Measurements from ENCODE around the gene HDLBP.

Gene HDLBP

GRCh38 chr2:241187101-241187917, 128.2 kb downstream of the HDLBP start:
- peak overlapping the region; percentile 92 for H3K18ac ChIP-seq (ENCODE audit: low read length)
- H3K14ac ChIP-seq (ENCODE audit: low read length), result no peak overlapping the region
- H2BK5ac ChIP-seq (ENCODE audit: low read length), result peak overlapping the region; percentile 83
- H2BK12ac ChIP-seq (ENCODE audit: low read length), result no peak overlapping the region
- H2BK15ac ChIP-seq (ENCODE audit: low read length), result peak overlapping the region; percentile 87
- no peaks in the 10 kb centered on the region for H3K27me3 ChIP-seq (ENCODE audit: control insufficient read depth in 3 of 3, insufficient read depth in 3 of 3, low read depth in 1 of 3, low read length in 3 of 3)
- no peak overlapping the region for H3K9ac ChIP-seq (ENCODE audit: low read depth, low read length, poor library complexity)
- H3K9me3 ChIP-seq (replicated peaks in 1 of 2; ENCODE audit: control insufficient read depth in 2 of 2, insufficient read depth in 1 of 2, low read depth in 1 of 2, low read length in 2 of 2), result no peaks in the 10 kb centered on the region
- no peak overlapping the region for H3K4me3 ChIP-seq (ENCODE audit: low read length in 2 of 2)
- H3K79me1 ChIP-seq (ENCODE audit: low read depth, low read length), result peaks cover 4% of the 10 kb centered on the region
- H2AFZ ChIP-seq (ENCODE audit: low read length), result peak overlapping the region; percentile 65
- H3K4ac ChIP-seq (ENCODE audit: low read length), result peak overlapping the region; percentile 10
- peaks cover 6 to 15% of the 10 kb centered on the region in 2 donors for H3K4me1 ChIP-seq (ENCODE audit: control insufficient read depth in 2 of 2, insufficient read depth in 1 of 2, low read depth in 1 of 2, low read length in 2 of 2)
- no peak for DNase-seq (ENCODE audit: low spot score)
- 100% methylated on average over 1 of the region's 14 CpGs; no CpG with 5 or more reads in 1 of the 2 donors for WGBS, 2 donors (ENCODE audit: extremely low coverage in 2 of 2, insufficient read length in 2 of 2, insufficient replicate concordance in 1 of 2)
- peak overlapping the region; percentile 64 for H4K91ac ChIP-seq (ENCODE audit: low read depth, low read length, poor library complexity)
- peak overlapping the region; percentile 53 for H2AK5ac ChIP-seq (ENCODE audit: low read depth, low read length)
- peaks cover 5 to 14% of the 10 kb centered on the region in 2 donors for H3K36me3 ChIP-seq (replicated peaks in 1 of 2; ENCODE audit: control insufficient read depth in 2 of 2, insufficient read depth in 2 of 2, low read length in 2 of 2)
- H3K27ac ChIP-seq (replicated peaks; ENCODE audit: low read length), result no peak overlapping the region
- H3K23ac ChIP-seq (ENCODE audit: low read depth, low read length, poor library complexity), result peak overlapping the region; percentile 60
- H3K4me2 ChIP-seq (ENCODE audit: insufficient read depth, low read length, poor library complexity, severe bottlenecking), result no peak overlapping the region
- H4K8ac ChIP-seq (ENCODE audit: low read depth, low read length), result no peak overlapping the region
- H2BK120ac ChIP-seq (ENCODE audit: low read depth, low read length), result no peak overlapping the region

- Histone ChIP-seq H3K4me2 (ENCODE audit: insufficient read depth, low read length, poor library complexity, severe bottlenecking) (no peak overlapping the region), H4K91ac (ENCODE audit: low read depth, low read length, poor library complexity) (no peak overlapping the region), H3K36me3 (replicated peaks in 1 of 2; ENCODE audit: control insufficient read depth in 2 of 2, insufficient read depth in 2 of 2, low read length in 2 of 2) (peaks cover 5 to 22% of the 10 kb centered on the region in 2 donors), H3K27ac (replicated peaks; ENCODE audit: low read length) (no peak overlapping the region), H4K8ac (ENCODE audit: low read depth, low read length) (no peak overlapping the region), H3K4me3 (ENCODE audit: low read length in 2 of 2) (no peak overlapping the region), H3K9ac (ENCODE audit: low read depth, low read length, poor library complexity) (no peak overlapping the region), H2AFZ (ENCODE audit: low read length) (no peak overlapping the region), H2BK12ac (ENCODE audit: low read length) (peak overlapping the region; percentile 22), H2AK5ac (ENCODE audit: low read depth, low read length) (peak overlapping the region; percentile 81), H3K4me1 (ENCODE audit: control insufficient read depth in 2 of 2, insufficient read depth in 1 of 2, low read depth in 1 of 2, low read length in 2 of 2) (peaks cover 6 to 15% of the 10 kb centered on the region in 2 donors), H3K4ac (ENCODE audit: low read length) (no peak overlapping the region), H3K79me1 (ENCODE audit: low read depth, low read length) (peaks cover 4% of the 10 kb centered on the region), H2BK15ac (ENCODE audit: low read length) (no peak overlapping the region), H3K27me3 (ENCODE audit: control insufficient read depth in 3 of 3, insufficient read depth in 3 of 3, low read depth in 1 of 3, low read length in 3 of 3) (no peaks in the 10 kb centered on the region), H3K18ac (ENCODE audit: low read length) (no peak overlapping the region), H3K9me3 (replicated peaks in 1 of 2; ENCODE audit: control insufficient read depth in 2 of 2, insufficient read depth in 1 of 2, low read depth in 1 of 2, low read length in 2 of 2) (no peaks in the 10 kb centered on the region), H3K23ac (ENCODE audit: low read depth, low read length, poor library complexity) (no peak overlapping the region), H2BK5ac (ENCODE audit: low read length) (no peak overlapping the region), H2BK120ac (ENCODE audit: low read depth, low read length) (no peak overlapping the region), H3K14ac (ENCODE audit: low read length) (no peak overlapping the region)
- DNase-seq (ENCODE audit: low spot score), result no peak
- no CpG with 5 or more reads among the region's 11 CpGs for WGBS, 2 donors (ENCODE audit: extremely low coverage in 2 of 2, insufficient read length in 2 of 2, insufficient replicate concordance in 1 of 2)
These were observed 129.5 kb downstream of the HDLBP start for GRCh38 chr2:241185961-241186360.

- Histone ChIP-seq H2BK15ac (ENCODE audit: low read length) (no peak overlapping the region), H3K4ac (ENCODE audit: low read length) (no peak overlapping the region), H2BK5ac (ENCODE audit: low read length) (no peak overlapping the region), H3K14ac (ENCODE audit: low read length) (peak overlapping the region; percentile 27), H3K9me3 (replicated peaks in 1 of 2; ENCODE audit: control insufficient read depth in 2 of 2, insufficient read depth in 1 of 2, low read depth in 1 of 2, low read length in 2 of 2) (no peaks in the 10 kb centered on the region), H3K36me3 (replicated peaks in 1 of 2; ENCODE audit: control insufficient read depth in 2 of 2, insufficient read depth in 2 of 2, low read length in 2 of 2) (peaks cover 5 to 26% of the 10 kb centered on the region in 2 donors), H2AFZ (ENCODE audit: low read length) (no peak overlapping the region), H2BK12ac (ENCODE audit: low read length) (no peak overlapping the region), H2BK120ac (ENCODE audit: low read depth, low read length) (no peak overlapping the region), H3K27ac (replicated peaks; ENCODE audit: low read length) (no peak overlapping the region), H2AK5ac (ENCODE audit: low read depth, low read length) (no peak overlapping the region), H4K8ac (ENCODE audit: low read depth, low read length) (no peak overlapping the region), H4K91ac (ENCODE audit: low read depth, low read length, poor library complexity) (no peak overlapping the region), H3K18ac (ENCODE audit: low read length) (no peak overlapping the region), H3K27me3 (ENCODE audit: control insufficient read depth in 3 of 3, insufficient read depth in 3 of 3, low read depth in 1 of 3, low read length in 3 of 3) (no peaks in the 10 kb centered on the region), H3K23ac (ENCODE audit: low read depth, low read length, poor library complexity) (no peak overlapping the region), H3K79me1 (ENCODE audit: low read depth, low read length) (peaks cover 4% of the 10 kb centered on the region), H3K4me2 (ENCODE audit: insufficient read depth, low read length, poor library complexity, severe bottlenecking) (no peak overlapping the region), H3K4me3 (ENCODE audit: low read length in 2 of 2) (no peak overlapping the region), H3K4me1 (ENCODE audit: control insufficient read depth in 2 of 2, insufficient read depth in 1 of 2, low read depth in 1 of 2, low read length in 2 of 2) (peaks cover 6 to 16% of the 10 kb centered on the region in 2 donors), H3K9ac (ENCODE audit: low read depth, low read length, poor library complexity) (no peak overlapping the region)
- no peak for DNase-seq (ENCODE audit: low spot score)
- no CpG with 5 or more reads among the region's 9 CpGs for WGBS, 2 donors (ENCODE audit: extremely low coverage in 2 of 2, insufficient read length in 2 of 2, insufficient replicate concordance in 1 of 2)
These were observed 130.6 kb downstream of the HDLBP start for GRCh38 chr2:241184901-241185300.

- Histone ChIP-seq H3K4ac (ENCODE audit: low read length) (no peak overlapping the region), H4K91ac (ENCODE audit: low read depth, low read length, poor library complexity) (no peak overlapping the region), H3K4me1 (ENCODE audit: control insufficient read depth in 2 of 2, insufficient read depth in 1 of 2, low read depth in 1 of 2, low read length in 2 of 2) (peaks cover 12% of the 10 kb centered on the region in 2 donors), H3K9me3 (replicated peaks in 1 of 2; ENCODE audit: control insufficient read depth in 2 of 2, insufficient read depth in 1 of 2, low read depth in 1 of 2, low read length in 2 of 2) (no peaks in the 10 kb centered on the region), H3K18ac (ENCODE audit: low read length) (no peak overlapping the region), H3K9ac (ENCODE audit: low read depth, low read length, poor library complexity) (no peak overlapping the region), H3K27me3 (ENCODE audit: control insufficient read depth in 3 of 3, insufficient read depth in 3 of 3, low read depth in 1 of 3, low read length in 3 of 3) (no peaks in the 10 kb centered on the region), H3K27ac (replicated peaks; ENCODE audit: low read length) (no peak overlapping the region), H3K79me1 (ENCODE audit: low read depth, low read length) (no peaks in the 10 kb centered on the region), H3K4me2 (ENCODE audit: insufficient read depth, low read length, poor library complexity, severe bottlenecking) (no peak overlapping the region), H3K36me3 (replicated peaks in 1 of 2; ENCODE audit: control insufficient read depth in 2 of 2, insufficient read depth in 2 of 2, low read length in 2 of 2) (peaks cover 5 to 39% of the 10 kb centered on the region in 2 donors), H4K8ac (ENCODE audit: low read depth, low read length) (no peak overlapping the region), H2AFZ (ENCODE audit: low read length) (no peak overlapping the region), H2BK15ac (ENCODE audit: low read length) (no peak overlapping the region), H3K4me3 (ENCODE audit: low read length in 2 of 2) (no peak overlapping the region), H2BK120ac (ENCODE audit: low read depth, low read length) (no peak overlapping the region), H2AK5ac (ENCODE audit: low read depth, low read length) (no peak overlapping the region), H2BK5ac (ENCODE audit: low read length) (no peak overlapping the region), H2BK12ac (ENCODE audit: low read length) (no peak overlapping the region), H3K23ac (ENCODE audit: low read depth, low read length, poor library complexity) (peak overlapping the region; percentile 47), H3K14ac (ENCODE audit: low read length) (no peak overlapping the region)
- WGBS, 2 donors (ENCODE audit: extremely low coverage in 2 of 2, insufficient read length in 2 of 2, insufficient replicate concordance in 1 of 2), result no CpG with 5 or more reads among the region's 9 CpGs
- no peak for DNase-seq (ENCODE audit: low spot score)
These were observed 132.3 kb downstream of the HDLBP start for GRCh38 chr2:241183221-241183620.
